IMR-90 (cell line): ENCODE results near the gene SLC4A2.

ENCODE experiments used
- CEBPB ChIP-seq: IDR thresholded peaks from 2 replicates; pipeline ENCODE4 v1.6.1; 2012; ENCODE audit warnings: low read depth, low read length, improper control_type of control experiment
- CHD1 ChIP-seq: IDR thresholded peaks from 2 replicates; pipeline ENCODE4 v1.6.1; 2012; ENCODE audit warnings: low read depth, low read length, improper control_type of control experiment
- CTCF ChIP-seq: conservative IDR thresholded peaks from 2 replicates; pipeline ENCODE4 v1.5.1; 2012; ENCODE audit warnings: mild to moderate bottlenecking, low read depth, low read length, improper control_type of control experiment
- FOS ChIP-seq: fragments of 150-350 bp; IDR thresholded peaks from 2 replicates; pipeline ENCODE4 v1.6.1; 2016; ENCODE audit warnings: low read depth, low read length
- MXI1 ChIP-seq: IDR thresholded peaks from 2 replicates; pipeline ENCODE4 v1.6.1; 2012; ENCODE audit warnings: low read depth, mild to moderate bottlenecking, low read length, moderate library complexity, borderline replicate concordance
- POLR2A ChIP-seq: IDR thresholded peaks from 2 replicates; pipeline ENCODE4 v1.6.1; 2012; ENCODE audit warnings: mild to moderate bottlenecking, low read depth, low read length
- RAD21 ChIP-seq: IDR thresholded peaks from 2 replicates; pipeline ENCODE4 v1.6.1; 2012; ENCODE audit warnings: low read length, improper control_type of control experiment
- RFX5 ChIP-seq: IDR thresholded peaks from 2 replicates; pipeline ENCODE4 v1.8.0; 2012; ENCODE audit warnings: low read depth, mild to moderate bottlenecking, low read length, moderate library complexity
- SMC3 ChIP-seq: fragments of 150-350 bp; IDR thresholded peaks from 2 replicates; pipeline ENCODE4 v1.6.1; 2016; ENCODE audit warnings: low read depth, mild to moderate bottlenecking, antibody characterized with exemption, low read length, moderate library complexity
- USF2 ChIP-seq: fragments of 150-350 bp; IDR thresholded peaks from 2 replicates; pipeline ENCODE4 v1.6.1; 2017; ENCODE audit warnings: mild to moderate bottlenecking, antibody characterized with exemption, low read length, low read depth
- TF ChIP-seq, protein P1 (sequence below): fragments of 150-350 bp; IDR thresholded peaks from 2 replicates; pipeline ENCODE4 v1.6.1; 2016; ENCODE audit warnings: low read depth, mild to moderate bottlenecking, low read length, moderate library complexity, borderline replicate concordance

DNA sequence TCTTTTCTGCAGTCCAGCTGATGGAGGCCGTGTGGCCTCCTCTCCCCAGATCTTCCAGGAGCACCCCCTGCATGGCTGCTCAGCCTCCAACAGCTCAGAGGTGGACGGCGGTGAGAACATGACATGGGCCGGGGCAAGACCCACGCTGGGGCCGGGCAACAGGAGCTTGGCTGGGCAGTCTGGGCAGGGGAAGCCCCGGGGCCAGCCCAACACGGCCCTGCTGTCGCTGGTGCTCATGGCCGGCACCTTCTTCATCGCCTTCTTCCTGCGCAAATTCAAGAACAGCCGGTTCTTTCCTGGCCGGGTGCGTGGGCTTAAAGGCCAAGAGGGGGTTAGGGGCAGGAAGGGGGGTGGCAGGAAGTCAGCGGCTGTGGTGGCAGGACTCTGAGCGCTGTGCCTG is 14.6 kb downstream of the SLC4A2 start:
- no peak for TF ChIP-seq CTCF
- TF ChIP-seq RFX5, result no peak
- TF ChIP-seq SMC3, result no peak
- no peak for TF ChIP-seq USF2
- TF ChIP-seq RAD21, result no peak
- no peak for TF ChIP-seq POLR2A
- no peak for TF ChIP-seq FOS
- TF ChIP-seq, protein P1, sequence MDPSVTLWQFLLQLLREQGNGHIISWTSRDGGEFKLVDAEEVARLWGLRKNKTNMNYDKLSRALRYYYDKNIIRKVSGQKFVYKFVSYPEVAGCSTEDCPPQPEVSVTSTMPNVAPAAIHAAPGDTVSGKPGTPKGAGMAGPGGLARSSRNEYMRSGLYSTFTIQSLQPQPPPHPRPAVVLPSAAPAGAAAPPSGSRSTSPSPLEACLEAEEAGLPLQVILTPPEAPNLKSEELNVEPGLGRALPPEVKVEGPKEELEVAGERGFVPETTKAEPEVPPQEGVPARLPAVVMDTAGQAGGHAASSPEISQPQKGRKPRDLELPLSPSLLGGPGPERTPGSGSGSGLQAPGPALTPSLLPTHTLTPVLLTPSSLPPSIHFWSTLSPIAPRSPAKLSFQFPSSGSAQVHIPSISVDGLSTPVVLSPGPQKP, result no peak
- TF ChIP-seq MXI1, result no peak
- no peak for TF ChIP-seq CHD1
- TF ChIP-seq CEBPB, result no peak
